SK-N-SH treated with all-trans-retinoic acid at 6 μM for 48 hours (cell line): ENCODE measurements around the gene CHRNG.

ENCODE experiments used
- ATAC-seq: fragments of 200-7000 bp; cut with Tn5 transposase; 3 replicates; pipeline ENCODE4 v1.9.1; 2020; ENCODE audit warnings: mild to moderate bottlenecking, moderate library complexity
- ARNTL ChIP-seq: fragments of 450-650 bp; formaldehyde crosslinking; IDR thresholded peaks from 2 replicates; pipeline ENCODE4 v1.5.0; 2020; ENCODE audit warnings: low read depth, mild to moderate bottlenecking, moderate library complexity, borderline replicate concordance
- BACH2 ChIP-seq: fragments of 250-450 bp; sonication (Bioruptor Pico); IDR thresholded peaks from 2 replicates; pipeline ENCODE4 v1.9.0; 2021; ENCODE audit warnings: mild to moderate bottlenecking, borderline replicate concordance
- CREB5 ChIP-seq: fragments of 250-450 bp; sonication (Bioruptor Pico); IDR thresholded peaks from 2 replicates; pipeline ENCODE4 v1.5.1; 2020; ENCODE audit warnings: low read depth, mild to moderate bottlenecking, moderate library complexity
- CSDC2 ChIP-seq: fragments of 250-450 bp; sonication (Bioruptor Pico); IDR thresholded peaks from 2 replicates; pipeline ENCODE4 v1.5.0; 2020; ENCODE audit warnings: mild to moderate bottlenecking, moderate library complexity
- CSRNP3 ChIP-seq: fragments of 250-450 bp; sonication (Bioruptor Pico); IDR thresholded peaks from 2 replicates; pipeline ENCODE4 v1.5.1; 2021; ENCODE audit warnings: mild to moderate bottlenecking, moderate library complexity
- ISL1 ChIP-seq: fragments of 250-450 bp; sonication (Bioruptor Pico); IDR thresholded peaks from 2 replicates; pipeline ENCODE4 v2.1.2; 2022; ENCODE audit warnings: mild to moderate bottlenecking, moderate library complexity
- PATZ1 ChIP-seq: fragments of 250-450 bp; sonication (Bioruptor Pico); IDR thresholded peaks from 2 replicates; pipeline ENCODE4 v1.8.0; 2020; ENCODE audit warnings: mild to moderate bottlenecking, moderate library complexity, borderline replicate concordance
- POU6F1 ChIP-seq: fragments of 250-450 bp; sonication (Bioruptor Pico); IDR thresholded peaks from 2 replicates; pipeline ENCODE4 v1.8.0; 2021; ENCODE audit warnings: low read depth, mild to moderate bottlenecking, moderate library complexity, borderline replicate concordance
- PPARA ChIP-seq: fragments of 250-450 bp; sonication (Bioruptor Pico); IDR thresholded peaks from 2 replicates; pipeline ENCODE4 v1.5.0; 2020; ENCODE audit warnings: mild to moderate bottlenecking, borderline replicate concordance
- SNAI2 ChIP-seq: fragments of 250-450 bp; sonication (Bioruptor Pico); IDR thresholded peaks from 2 replicates; pipeline ENCODE4 v1.5.0; 2020; ENCODE audit warnings: mild to moderate bottlenecking, moderate library complexity
- ZC3H10 ChIP-seq: fragments of 250-450 bp; sonication (Bioruptor Pico); IDR thresholded peaks from 2 replicates; pipeline ENCODE4 v1.5.1; 2021; ENCODE audit warnings: mild to moderate bottlenecking, moderate library complexity
- ZFP30 ChIP-seq: fragments of 450-650 bp; formaldehyde crosslinking; IDR thresholded peaks from 2 replicates; pipeline ENCODE4 v1.5.0; 2022; ENCODE audit warnings: mild to moderate bottlenecking, moderate library complexity
- ZNF565 ChIP-seq: fragments of 450-650 bp; formaldehyde crosslinking; conservative IDR thresholded peaks from 2 replicates; pipeline ENCODE4 v1.5.0; 2020; ENCODE audit warnings: low read depth, mild to moderate bottlenecking, moderate library complexity
- ZNF70 ChIP-seq: fragments of 450-650 bp; formaldehyde crosslinking; IDR thresholded peaks from 2 replicates; pipeline ENCODE4 v1.5.0; 2020; ENCODE audit warnings: mild to moderate bottlenecking, moderate library complexity
- ZNF8 ChIP-seq: fragments of 450-650 bp; formaldehyde crosslinking; IDR thresholded peaks from 2 replicates; pipeline ENCODE4 v1.5.0; 2020; ENCODE audit warnings: mild to moderate bottlenecking, moderate library complexity

The CHRNG gene

GRCh38 chr2:232587512-232587911 is 48.0 kb downstream of the CHRNG start:
- TF ChIP-seq ZNF70: no peak
- no peak for TF ChIP-seq ZNF565 (CRISPR knock-in tag)
- no peak for TF ChIP-seq PATZ1 (CRISPR knock-in tag)
- no peak for TF ChIP-seq ZNF8 (CRISPR knock-in tag)
- no peak for TF ChIP-seq CREB5
- ATAC-seq: no peak

DNA sequence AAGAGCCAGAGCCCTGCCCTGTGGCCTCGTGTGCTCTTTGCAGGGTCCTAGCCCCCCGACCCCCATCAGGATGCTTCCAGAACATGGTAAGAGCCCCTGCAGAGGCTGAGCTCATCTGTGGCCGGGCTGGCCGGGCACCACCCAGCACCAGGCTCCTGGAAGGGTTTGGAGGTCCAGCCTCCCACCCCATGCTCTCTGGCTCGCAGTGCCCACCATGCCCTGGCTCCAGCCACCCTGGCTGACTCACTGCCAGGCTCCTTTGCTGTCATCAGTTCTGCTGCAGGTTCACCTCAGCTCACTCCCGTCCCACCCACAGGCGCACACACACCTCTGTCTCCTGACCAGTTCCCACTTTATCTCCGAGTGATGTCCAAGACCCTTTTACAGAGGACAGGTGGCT is 48.5 kb downstream of the CHRNG start:
- TF ChIP-seq PATZ1 (CRISPR knock-in tag) (no peak), BACH2 (CRISPR knock-in tag) (no peak), CSDC2 (CRISPR knock-in tag) (no peak), SNAI2 (CRISPR knock-in tag) (no peak)
- no peak for ATAC-seq

DNA sequence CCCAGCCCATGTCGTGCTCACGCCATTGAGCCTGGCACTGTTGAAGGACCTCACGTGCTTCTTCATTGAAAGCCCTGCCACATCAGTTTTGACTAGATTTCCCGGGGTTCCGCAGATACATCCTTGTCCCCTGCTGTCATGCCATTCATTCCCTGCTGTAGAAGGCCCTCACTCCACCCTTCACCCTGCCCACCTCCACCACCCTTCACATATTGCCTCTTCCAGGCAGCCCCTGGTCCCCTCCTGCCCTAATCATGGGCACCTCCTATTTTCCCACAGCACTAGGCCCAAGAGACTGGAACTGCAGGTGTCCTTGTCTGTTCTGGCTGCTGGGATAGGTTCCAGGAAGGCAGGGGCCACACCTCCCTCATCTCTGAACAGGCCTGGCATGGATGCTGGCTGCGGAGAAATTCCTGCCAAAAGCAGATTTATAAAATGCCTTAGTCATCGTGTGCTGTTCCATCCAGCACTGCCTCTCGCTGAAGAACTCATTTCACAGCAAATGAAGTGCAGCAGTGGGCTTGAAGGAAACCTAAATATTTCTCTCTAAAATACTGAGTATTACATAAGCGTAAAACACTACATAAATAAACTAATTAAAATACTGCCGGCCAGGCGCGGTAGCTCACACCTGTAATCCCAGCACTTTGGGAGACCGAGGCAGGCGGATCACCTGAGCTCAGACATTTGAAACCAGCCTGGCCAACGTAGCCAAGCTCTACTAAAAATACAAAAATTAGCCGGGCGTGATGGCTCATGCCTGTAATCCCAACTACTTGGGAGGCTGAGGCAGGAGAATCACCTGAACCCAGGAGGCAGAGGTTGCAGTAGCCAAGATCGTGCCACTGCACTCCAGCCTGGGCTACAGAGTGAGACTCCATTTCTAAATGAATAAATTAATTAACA is 49.4 kb downstream of the CHRNG start:
- peak; percentile 94 for ATAC-seq
- TF ChIP-seq PPARA (CRISPR knock-in tag): no peak
- no peak for TF ChIP-seq CSRNP3 (CRISPR knock-in tag)
- no peak for TF ChIP-seq CSDC2 (CRISPR knock-in tag)
- no peak for TF ChIP-seq ZC3H10 (CRISPR knock-in tag)

- ATAC-seq: peak; percentile 55
- TF ChIP-seq CSDC2 (CRISPR knock-in tag): no peak
- peak; percentile 17; the same call in 1 of the 2 replicates for TF ChIP-seq ISL1 (CRISPR knock-in tag)
These were observed 53.4 kb downstream of the CHRNG start for GRCh38 chr2:232592772-232593395.

DNA sequence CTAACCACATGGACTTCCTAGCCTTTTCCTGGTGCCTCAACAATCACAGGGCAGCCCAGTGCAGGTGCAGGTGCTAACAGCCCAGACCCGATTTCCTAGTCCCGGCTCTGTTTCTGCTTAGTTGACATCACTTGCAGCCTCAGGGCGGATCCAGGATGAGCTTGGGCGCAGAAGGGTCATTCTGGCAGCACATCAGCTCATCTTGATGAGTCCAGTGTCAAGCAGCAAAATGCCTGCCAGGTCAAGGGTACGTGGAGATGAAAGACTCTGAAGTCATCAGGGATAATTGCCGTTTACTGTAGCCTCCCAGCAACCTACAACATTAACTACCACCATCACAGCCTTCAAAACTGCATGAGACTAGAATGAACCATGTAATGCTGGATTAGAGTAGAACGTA is 54.5 kb downstream of the CHRNG start:
- TF ChIP-seq POU6F1 (CRISPR knock-in tag) (no peak), ZFP30 (CRISPR knock-in tag) (no peak), PATZ1 (CRISPR knock-in tag) (no peak), ARNTL (CRISPR knock-in tag) (no peak), ZNF565 (CRISPR knock-in tag) (no peak)
- ATAC-seq: no peak
